ENCODE measurements around the gene OSBPL3.

GRCh38 chr7:25024066-25024465, 44.1 kb upstream of the OSBPL3 start:
- no peak for TF ChIP-seq CTCF (IDR thresholded peaks at IDR 0.05)
- no peak for TF ChIP-seq POLR2A (IDR thresholded peaks at IDR 0.05)
- TF ChIP-seq EP300 (IDR thresholded peaks at IDR 0.05): no peak
- TF ChIP-seq POLR2AphosphoS5 (IDR thresholded peaks at IDR 0.05): no peak

Measured in sigmoid colon (tissue), 4 donors.